Measurements from ENCODE around the gene COA8.
A peak's percentile ranks its signal among the peaks of the same experiment; 100 is the strongest.

The COA8 gene

DNA sequence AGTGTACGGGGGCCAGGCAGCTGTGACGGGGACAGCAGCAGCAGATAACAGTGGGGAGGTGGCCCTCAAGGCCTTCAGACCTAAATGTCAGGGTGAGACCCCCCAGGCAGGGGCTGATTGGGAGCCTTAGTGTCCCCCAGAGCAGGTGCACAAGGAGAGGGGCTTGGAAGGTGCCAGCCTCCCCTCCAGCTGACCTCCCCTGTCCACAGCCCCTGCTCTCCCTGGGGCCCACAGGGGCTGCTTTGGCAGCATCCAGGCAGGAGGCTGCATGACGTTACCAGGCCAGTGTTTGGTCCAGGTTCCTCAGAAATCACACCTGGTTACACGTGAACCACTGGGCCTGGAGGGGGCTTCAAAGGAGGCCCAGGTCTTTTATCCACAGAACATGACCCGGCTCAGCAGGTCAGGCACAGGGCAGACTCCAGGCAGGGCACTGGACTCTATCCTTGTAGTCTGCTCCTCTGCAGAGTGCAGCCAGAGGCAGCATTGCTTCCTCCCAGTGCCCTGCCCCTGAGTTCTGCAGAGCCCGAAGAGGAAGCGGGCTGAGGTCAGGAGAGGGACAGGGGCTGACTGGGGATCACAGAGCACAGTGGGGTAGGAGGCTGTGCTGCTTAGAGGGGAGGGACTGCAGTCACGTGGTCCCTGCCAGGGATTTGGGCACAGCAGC, 36.4 kb upstream of the COA8 start:
- no peak for DNase-seq

DNA sequence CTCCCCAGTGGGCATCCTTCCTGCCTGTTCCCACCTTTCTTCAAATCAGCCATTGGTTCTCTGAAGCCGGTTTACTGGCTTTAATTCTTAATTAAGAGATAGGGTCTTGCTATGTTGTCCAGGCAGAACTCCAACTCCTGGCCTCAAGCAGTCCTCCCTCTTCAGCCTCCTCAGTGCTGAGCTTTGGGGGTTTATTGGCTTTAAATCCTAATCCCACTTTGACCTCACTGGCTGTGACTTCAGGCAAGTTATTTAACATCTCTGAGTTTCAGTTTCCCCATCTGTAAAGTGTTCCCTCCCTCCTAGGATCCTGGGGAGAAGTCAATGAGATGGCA, 35.9 kb upstream of the COA8 start:
- DNase-seq: no peak

- no peak for DNase-seq
Measured at GRCh38 chr14:103527408-103528145, 35.2 kb upstream of the COA8 start.

DNA sequence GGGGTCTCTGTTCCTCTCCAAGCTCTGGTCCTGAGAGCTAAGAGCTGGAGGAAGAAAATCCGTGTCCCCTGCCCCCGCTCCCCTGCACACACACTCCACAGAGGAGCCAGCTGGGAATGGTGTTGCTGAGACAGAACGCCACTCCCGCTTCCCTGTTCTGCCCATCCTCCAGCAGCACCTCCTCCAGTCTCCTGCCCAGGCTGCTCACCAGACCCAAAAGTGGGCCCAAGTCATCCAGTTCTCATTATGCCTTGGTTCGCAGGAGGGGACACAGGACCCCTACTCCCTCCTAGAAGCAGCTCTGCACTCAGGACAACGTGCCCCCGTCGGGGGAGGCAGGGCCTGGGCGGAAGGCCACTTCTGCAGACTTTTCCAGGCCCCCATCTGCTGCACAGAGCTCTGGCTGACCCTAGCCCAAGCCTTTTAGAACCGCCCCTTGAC, 34.6 kb upstream of the COA8 start:
- DNase-seq: no peak

DNA sequence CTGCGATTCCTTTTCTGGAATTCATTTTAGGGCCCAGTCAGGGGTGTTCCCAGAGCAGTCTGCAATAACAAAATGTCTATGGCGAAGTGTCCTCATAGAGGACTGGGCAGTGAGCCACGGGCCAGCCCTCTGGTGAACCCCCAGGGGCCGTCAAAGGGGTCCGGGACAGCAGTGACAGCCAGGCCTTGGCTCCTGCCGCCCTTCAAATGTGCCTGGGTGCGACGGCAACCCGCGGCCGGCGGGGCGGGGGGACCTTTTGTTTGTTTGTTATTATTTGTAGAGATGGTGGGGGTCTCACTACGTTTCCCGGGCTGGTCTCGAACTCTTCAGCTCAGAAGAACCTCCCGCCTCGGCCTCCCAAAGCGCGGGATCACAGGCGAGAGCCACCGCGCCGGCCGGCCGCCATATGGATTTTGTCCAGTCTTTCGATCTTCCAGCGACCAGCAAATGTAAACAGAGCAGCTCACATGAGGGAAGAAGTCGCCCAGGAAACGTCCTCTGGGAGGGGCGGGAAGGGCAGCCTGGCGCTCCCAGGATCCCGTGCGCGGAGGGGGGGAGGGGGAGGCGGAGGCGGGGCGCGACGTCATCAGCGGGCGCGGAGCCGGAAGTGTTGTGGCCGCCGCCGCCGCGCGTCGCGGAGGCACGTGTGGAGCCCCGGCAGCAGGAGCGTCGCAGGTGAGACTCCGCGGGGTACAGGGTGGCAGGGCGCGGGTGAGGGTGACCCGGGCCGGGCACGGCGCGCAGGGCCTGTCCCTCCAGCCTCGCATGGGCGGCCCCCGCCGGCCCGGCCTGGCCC, 34.0 kb upstream of the COA8 start, which contains the start of gene TRMT61A:
Gene TRMT61A (plus strand): TSS at position 610 of the 796 bp plus-strand sequence. CDS start 783 bp downstream, outside the sequence.
- DNase-seq: peak; percentile 74 to 78

DNA sequence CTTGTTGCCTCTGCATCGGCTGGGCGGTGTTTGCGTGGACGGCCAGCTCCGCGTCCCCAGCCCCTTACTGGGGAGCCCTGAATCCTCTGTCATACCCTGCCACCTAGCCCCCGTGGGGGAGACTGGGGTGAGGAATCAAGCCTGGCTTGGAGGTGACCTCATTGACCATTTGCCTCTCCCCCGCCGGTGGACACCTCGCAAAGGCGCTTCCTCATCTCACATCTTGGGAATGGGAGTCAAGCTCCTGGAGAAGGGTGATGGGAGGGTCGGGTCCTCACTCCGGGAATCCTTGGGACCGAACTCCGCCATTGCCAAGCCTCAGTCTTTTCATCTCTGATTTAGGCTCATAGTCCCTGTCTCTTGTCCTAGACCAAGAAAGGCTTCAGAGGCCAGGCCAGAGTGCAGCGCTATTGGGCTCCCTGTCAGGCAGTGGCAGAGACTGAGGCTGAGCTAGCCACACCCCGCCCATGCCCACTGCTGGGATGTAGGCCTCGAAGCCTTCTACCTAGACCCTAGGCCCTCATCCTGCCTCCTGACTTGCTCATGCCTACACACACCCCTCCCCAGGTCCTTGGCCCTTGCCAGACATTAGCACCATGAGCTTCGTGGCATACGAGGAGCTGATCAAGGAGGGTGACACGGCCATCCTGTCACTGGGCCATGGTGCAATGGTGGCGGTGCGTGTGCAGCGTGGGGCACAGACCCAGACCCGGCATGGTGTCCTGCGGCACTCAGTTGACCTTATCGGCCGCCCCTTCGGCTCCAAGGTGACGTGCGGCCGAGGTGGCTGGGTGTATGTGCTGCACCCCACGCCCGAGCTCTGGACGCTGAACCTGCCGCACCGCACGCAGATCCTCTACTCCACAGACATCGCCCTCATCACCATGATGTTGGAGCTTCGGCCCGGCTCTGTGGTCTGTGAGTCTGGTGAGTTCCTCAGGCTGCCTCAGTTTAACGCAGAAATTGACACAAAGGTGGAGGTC, 33.1 kb upstream of the COA8 start:
- DNase-seq: no peak

DNA sequence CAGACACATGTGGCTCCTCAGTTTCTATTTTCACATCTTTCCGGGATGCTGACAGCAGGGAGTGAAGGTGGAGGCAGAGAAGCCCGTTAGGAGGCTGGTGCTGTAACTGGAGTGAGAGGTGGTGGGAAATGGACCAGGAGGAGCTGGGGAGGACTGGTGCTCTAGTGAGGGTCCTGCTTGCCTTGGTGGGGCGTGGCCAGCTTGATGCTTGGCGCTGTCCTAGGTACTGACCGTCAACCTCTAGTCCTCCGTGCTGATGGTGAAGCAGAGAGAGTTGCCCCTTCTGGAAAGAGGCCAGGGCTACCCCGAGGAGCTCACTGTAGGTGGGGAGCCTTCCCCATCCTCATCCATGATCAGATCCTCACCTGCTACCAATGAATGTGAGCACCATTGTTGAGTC, 32.4 kb upstream of the COA8 start:
- DNase-seq: no peak

DNA sequence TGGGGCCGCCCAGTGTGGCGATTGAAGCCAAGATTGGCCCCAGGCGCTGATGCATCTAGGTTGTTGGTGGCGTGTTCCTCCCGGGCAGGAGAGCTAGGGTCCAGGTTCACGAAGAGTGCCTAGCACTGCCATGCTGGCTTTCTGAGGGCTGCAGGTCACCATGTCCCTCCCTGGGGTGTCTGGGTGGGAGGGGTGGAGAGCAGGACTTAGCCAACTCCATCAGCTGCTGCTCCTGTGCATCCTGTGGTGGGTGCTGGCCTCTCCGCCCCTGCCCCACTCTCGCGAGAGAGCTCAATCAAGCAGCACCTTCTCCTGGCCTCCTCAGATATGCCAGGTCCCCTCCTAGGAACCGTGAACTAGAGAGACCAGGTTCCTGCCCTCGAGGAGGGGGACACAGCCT, 31.9 kb upstream of the COA8 start:
- DNase-seq: no peak

GRCh38 chr14:103531421-103532215, 31.1 kb upstream of the COA8 start:
- DNase-seq: no peak

DNA sequence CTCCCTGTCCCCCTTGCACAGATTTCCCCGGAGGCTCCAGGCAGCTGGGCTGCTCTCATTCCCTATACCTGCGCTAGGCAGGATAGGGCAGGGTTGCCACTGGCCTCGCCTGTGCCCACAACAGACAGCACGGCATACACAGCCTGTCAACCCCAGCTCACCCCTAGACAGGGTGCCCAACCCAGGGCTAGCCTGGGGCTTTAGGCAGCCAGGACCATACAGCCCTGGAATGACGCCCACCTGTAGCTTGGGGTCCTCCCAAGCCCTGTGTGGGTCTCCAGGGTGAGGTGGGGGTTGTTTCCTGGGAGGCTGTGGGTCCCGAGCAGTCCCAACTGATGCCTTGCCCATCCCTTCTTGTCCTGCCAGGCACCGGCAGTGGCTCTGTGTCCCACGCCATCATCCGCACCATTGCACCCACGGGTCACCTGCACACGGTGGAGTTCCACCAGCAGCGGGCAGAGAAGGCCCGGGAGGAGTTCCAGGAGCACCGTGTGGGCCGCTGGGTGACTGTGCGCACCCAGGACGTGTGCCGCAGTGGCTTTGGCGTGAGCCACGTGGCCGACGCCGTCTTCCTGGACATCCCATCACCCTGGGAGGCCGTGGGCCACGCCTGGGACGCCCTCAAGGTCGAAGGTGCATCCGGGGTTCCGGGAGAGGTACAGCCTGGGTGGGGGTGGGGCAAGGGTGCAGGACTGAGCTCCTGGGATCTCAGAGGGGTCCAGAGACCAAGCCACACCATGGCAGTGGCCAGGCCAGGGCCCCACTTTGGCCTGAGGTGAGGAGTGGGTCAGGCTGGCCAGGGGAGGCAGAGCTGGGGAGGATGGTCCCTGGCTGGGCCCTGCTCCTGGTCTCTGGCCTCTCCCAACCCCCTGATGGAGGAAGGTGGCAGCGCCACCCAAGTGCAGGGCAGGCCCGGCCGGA, 30.3 kb upstream of the COA8 start:
- no peak for DNase-seq

DNA sequence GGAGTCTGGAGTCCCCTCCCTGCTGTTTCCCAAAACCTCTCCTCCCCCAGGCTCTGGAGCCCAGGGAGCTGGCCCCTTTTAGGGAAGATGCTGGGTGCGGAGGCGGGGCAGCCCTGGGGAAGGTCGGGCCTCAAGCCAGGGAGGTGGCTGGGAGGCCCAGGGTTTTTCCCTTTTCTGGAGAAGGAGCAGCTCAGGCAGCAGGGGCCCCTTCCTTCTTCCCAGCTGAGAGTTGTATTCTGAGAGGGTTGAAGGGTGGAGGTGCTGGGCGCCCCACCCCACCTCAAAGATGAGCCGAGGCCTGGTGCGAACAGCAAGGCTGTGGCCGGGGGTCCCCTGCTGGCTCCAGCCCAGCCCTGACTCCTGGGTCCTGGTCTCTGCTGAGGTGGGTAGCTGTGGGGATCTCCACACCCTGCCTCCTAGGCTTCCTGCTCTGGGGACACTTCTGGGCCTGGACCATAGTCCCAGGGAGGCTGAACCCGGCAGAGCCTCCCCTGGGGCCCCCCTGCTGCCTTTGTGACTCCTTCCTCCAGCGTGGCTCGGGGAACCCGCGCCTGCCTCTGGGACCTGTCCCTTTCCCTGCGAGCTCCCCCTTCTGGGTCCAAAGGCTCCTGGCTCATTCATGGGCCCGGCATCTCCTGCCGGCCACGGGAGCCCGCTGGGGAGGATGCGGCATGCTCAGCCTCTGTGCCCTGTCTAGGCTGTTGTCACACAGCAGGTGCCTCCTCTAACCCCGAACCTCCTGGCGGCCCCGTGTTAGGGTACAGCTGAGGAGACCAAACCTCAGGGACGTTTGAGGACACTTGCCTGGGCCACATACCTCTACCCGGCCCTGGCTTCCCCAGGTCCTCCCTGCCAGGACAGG, 29.4 kb upstream of the COA8 start:
- DNase-seq: no peak

GRCh38 chr14:103533999-103534575, 28.7 kb upstream of the COA8 start:
- no peak for DNase-seq

DNA sequence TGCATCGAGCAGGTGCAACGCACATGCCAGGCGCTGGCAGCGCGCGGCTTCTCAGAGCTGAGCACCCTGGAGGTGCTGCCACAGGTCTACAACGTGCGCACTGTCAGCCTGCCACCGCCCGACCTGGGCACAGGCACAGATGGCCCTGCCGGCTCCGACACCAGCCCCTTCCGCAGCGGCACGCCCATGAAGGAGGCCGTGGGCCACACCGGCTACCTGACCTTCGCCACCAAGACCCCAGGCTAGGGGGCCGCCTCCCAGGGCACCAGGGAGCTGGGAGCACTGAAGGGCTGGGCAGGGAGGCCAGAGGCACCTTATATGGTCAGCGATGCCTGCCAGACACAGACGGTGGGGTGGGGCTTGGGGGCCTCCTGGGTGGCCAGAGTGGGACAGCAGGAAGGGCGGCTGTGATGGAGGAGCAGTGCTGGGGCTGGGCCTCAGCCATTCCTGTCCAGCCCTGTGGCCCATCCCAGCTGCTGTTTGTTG, 28.1 kb upstream of the COA8 start:
- no peak for DNase-seq

DNA sequence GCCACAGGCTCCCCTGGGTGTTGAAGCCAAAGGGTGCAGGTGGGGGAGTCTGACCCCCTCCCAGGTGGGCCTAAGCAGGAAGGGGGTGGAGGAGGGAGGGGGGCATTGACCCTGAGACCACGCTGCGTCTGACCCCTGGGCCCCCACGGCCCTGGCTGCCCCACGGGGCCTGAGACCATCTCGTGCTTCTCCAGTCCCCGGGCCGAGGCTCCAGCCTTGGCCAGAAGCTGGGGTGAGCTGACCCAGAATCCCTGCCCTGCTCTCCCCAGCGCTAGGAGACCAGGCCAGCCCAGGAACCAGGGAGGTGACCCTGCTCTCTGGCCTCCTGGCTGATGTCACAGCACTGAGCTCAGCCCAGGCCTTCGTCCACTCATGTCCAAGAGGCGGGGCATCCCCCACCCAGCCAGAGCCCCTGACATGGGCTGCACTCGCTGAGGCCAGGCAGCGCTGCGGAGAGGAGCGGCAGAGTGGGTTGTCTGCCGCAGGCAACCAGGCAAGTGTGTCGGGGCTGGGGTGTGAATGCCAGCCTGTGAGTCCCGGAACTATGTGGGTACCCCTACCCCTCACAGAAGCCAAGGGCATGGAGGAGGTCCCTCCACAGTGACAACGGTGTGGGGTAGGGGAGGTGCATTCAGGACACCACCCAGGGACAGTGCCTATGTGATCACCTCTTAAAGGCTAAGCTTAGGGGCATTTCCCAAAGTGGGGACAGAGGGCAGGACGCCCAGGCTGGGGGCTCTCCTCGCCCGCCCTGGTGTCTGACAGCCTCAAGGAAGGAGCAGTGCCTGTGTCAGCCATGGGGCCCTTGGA, 27.5 kb upstream of the COA8 start:
- DNase-seq: no peak

DNA sequence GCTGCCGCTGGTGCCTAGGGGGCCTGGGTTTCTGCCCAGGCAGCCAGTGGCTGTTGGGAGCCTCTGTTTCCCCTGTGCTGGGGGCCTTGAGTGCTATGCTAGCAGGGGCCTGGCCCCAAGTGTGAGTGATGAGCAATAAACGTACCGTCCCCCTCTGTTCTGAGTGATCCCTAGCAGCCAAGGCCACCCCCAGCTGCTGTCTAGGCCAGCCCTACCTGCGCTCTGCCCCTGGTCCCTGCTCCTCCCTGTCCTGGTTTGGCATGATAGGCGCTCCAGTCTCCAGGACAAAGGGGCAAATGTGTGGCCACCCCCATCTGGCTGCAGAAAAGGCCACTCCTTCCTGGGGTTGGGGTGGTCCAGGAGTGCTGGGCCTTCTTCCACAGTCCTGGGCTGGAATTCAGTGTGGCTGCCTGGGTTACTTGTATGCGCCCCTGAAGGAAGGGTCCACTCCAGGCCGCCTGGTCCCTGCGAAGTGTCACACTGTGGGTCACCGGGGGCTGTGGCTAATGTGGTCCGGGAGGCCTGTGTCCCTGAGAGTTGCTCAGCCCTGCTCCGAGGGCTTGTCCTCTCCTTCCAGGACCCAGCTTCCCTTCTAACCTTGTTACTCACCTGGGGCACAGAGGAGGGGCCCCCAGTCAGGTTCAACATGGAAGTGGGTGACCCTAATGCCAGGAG, 26.7 kb upstream of the COA8 start:
- DNase-seq: no peak

DNA sequence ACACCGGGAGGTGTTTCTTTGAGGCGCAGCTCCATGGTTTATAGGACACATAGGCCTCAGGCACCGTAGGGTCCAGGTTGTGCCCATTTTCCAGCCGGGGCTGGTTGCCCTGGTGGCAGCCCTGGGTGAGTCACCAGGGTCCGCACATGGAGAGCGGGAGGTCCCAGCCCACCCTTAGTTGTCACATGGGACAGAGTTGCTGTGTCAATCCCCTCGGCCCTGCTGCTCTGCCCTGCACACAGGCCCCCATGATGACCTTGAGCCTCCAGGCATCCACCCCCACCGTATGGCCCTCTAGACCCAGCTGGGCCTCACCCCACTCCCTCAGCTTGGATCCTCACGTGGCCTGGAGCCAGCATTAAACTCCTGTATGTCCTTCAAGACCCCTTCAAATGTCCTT, 26.1 kb upstream of the COA8 start:
- no peak for DNase-seq

- DNase-seq: no peak
Measured at GRCh38 chr14:103537175-103537990, 25.4 kb upstream of the COA8 start.

All from activated CD4-positive, alpha-beta T cell treated with anti-CD3 and anti-CD28 coated beads for 4 hours (primary cell).